SW 1271 (cell line): ENCODE measurements around the gene TSPY10.
"Not testable (repeated sequence)": the region's sequence is repeated elsewhere in the genome, so short reads cannot be mapped to it uniquely, and the experiment has no call there.

Experiments used
- DNase-seq, 2 experiments: peaks; one replicate each; lab custom pipeline; 2025; lab: John Stamatoyannopoulos, UW

TSPY10 gene, protein sequence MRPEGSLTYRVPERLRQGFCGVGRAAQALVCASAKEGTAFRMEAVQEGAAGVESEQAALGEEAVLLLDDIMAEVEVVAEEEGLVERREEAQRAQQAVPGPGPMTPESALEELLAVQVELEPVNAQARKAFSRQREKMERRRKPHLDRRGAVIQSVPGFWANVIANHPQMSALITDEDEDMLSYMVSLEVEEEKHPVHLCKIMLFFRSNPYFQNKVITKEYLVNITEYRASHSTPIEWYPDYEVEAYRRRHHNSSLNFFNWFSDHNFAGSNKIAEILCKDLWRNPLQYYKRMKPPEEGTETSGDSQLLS

DNA sequence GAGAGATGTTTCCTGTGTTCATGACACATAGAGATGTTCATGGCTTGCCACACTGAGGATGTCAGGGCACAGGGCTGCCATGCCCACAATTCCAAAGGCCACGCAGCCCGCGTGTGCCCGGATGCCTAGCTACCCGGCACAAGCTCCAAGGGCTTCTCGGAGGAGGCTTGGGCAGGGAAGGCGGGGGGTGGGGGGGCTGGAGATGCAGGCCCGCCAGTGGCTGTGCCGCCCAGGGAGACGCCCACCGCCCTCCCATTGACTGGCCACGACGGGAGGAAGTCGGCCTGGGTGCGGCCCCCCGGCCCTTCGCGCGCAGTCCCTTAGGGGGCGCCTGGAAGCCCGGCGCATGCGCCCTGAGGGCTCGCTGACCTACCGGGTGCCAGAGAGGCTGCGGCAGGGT lies at the start of gene TSPY10:
Gene TSPY10 (plus strand): TSS at position 301 of the 400 bp plus-strand sequence. CDS start 46 bp downstream, at position 347.
- not testable (repeated sequence) for DNase-seq

DNA sequence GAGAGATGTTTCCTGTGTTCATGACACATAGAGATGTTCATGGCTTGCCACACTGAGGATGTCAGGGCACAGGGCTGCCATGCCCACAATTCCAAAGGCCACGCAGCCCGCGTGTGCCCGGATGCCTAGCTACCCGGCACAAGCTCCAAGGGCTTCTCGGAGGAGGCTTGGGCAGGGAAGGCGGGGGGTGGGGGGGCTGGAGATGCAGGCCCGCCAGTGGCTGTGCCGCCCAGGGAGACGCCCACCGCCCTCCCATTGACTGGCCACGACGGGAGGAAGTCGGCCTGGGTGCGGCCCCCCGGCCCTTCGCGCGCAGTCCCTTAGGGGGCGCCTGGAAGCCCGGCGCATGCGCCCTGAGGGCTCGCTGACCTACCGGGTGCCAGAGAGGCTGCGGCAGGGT lies 40.7 kb upstream of the TSPY10 start, which contains the start of gene TSPY9:
Gene TSPY9 (plus strand): TSS at position 301 of the 400 bp plus-strand sequence. CDS start 46 bp downstream, at position 347.
- not testable (repeated sequence) for DNase-seq

GRCh38 chrY:9504396-9504795 lies 23.3 kb upstream of the TSPY10 start:
- not testable (repeated sequence) for DNase-seq

DNA sequence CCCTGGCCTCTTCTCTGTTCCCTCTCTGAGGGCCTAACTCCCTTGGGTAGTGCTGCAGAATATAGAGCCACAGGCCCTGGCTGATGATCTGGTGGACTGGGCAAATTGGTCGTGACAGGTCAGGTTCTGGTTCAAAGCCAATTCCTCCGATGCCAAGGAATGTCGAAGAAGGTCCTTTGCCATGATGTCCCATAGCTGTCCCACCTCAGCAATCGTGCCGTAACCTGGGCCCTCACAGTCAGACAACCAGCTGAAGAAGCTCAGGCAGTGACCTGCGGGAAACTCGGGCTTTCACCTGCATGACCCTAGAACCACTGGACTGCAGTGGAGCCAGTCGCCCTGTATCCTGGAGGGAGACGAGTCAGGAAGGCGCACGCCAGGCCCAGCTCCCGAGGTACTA lies 11.4 kb upstream of the TSPY10 start:
- not testable (repeated sequence) for DNase-seq
